ENCODE data around the gene GDF10. TPM values are rescaled to one million over a fixed set of nuclear protein-coding genes. Genes with fewer than 3 reads are reported as not detected.

The GDF10 gene
- total RNA-seq: not detected in 2 replicates

GRCh38 chr10:47299611-47300428 lies at the start of gene GDF10:
Gene GDF10, plus strand, starts transcription at chr10:47300197. Its CDS starts 455 bp downstream, at chr10:47300652.
- TF ChIP-seq, protein P1, sequence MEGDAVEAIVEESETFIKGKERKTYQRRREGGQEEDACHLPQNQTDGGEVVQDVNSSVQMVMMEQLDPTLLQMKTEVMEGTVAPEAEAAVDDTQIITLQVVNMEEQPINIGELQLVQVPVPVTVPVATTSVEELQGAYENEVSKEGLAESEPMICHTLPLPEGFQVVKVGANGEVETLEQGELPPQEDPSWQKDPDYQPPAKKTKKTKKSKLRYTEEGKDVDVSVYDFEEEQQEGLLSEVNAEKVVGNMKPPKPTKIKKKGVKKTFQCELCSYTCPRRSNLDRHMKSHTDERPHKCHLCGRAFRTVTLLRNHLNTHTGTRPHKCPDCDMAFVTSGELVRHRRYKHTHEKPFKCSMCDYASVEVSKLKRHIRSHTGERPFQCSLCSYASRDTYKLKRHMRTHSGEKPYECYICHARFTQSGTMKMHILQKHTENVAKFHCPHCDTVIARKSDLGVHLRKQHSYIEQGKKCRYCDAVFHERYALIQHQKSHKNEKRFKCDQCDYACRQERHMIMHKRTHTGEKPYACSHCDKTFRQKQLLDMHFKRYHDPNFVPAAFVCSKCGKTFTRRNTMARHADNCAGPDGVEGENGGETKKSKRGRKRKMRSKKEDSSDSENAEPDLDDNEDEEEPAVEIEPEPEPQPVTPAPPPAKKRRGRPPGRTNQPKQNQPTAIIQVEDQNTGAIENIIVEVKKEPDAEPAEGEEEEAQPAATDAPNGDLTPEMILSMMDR (IDR thresholded peaks at IDR 0.05; ENCODE audit: insufficient read depth, low read length, severe bottlenecking): no peak
- H3K4me3 ChIP-seq (ENCODE audit: low read depth, low read length): no peak within 1 kb of the TSS
- peaks cover 29% of the 10 kb centered on the region for H3K27me3 ChIP-seq (ENCODE audit: control insufficient read depth, insufficient read depth, low read length)
- DNase-seq (ENCODE audit: low read depth) (no peak), FAIRE-seq (no peak)
- H3K36me3 ChIP-seq (ENCODE audit: control insufficient read depth, insufficient read depth, low read length): no peaks in the 10 kb centered on the region

DNA sequence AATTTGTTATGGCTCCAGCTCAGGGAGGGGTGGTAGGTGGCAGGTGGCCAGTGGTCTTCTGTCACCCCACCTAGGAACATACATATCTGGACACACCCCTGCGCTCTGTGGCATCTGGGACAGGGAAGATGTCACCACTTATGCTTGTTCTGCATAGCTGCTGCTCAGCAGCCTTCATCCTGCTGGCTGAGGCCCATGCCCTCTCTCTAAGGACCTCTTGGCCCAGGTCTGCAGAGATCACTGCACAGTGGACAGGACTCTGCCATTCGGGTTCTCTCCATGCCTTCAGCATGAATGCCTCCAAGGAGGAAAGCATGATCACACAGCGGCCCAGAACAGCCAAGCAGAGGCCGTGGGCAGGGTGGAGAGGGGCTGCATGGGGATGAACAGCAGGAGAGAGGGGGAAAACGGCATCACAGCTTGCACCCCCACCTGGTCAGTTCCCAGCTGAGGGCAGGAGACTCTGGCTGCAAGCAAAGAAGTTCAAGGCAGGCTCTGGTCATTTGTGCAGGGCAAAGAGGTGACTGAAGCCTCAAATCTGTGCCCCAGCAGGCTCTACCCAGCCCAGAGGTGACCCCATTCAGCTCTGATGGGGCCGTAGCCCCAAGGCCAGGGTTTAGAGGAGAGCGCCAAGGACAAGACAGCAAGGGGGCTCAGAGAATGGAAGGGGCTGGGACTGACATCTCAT lies 47.8 kb upstream of the GDF10 start:
- Histone ChIP-seq H3K4me3 (ENCODE audit: low read depth, low read length) (no peak overlapping the region), H3K36me3 (ENCODE audit: control insufficient read depth, insufficient read depth, low read length) (no peaks in the 10 kb centered on the region), H3K27me3 (ENCODE audit: control insufficient read depth, insufficient read depth, low read length) (peaks cover 5% of the 10 kb centered on the region)
- no peak for FAIRE-seq
- TF ChIP-seq, protein P1 (IDR thresholded peaks at IDR 0.05; ENCODE audit: insufficient read depth, low read length, severe bottlenecking): no peak
- DNase-seq (ENCODE audit: low read depth): no peak

DNA sequence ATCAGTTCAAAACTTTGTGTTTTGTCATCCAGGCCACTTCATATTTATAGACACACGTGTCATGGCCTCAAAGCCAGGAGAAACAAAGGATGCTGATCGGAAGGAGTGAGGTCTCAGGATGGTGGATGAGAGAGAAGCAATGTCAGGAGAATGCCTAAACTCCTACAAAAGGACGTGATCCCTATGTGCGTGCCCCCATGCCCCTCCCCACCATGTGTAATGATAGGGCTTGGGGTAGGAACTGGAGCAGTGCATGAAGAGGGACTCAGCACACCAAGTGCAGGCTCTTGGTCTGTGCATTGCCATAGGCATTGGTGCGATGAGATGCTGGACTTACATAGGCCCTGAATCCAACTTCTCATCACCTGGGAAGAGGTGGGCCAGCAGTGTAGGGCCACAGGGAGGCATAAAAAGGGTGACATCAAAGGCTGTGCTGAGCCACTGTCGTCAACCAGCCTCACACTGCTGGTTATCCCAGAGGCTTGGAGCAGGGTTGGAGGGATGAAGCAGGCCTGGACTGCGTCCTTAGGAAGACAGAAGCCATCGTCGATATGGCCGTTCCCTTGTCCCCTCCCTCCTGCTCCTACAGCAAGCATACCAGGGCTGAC lies 46.9 kb upstream of the GDF10 start:
- no peak for DNase-seq (ENCODE audit: low read depth)
- no peak overlapping the region for H3K4me3 ChIP-seq (ENCODE audit: low read depth, low read length)
- H3K36me3 ChIP-seq (ENCODE audit: control insufficient read depth, insufficient read depth, low read length): no peaks in the 10 kb centered on the region
- FAIRE-seq: no peak
- peaks cover 5% of the 10 kb centered on the region for H3K27me3 ChIP-seq (ENCODE audit: control insufficient read depth, insufficient read depth, low read length)
- TF ChIP-seq, protein P1 (IDR thresholded peaks at IDR 0.05; ENCODE audit: insufficient read depth, low read length, severe bottlenecking): no peak

DNA sequence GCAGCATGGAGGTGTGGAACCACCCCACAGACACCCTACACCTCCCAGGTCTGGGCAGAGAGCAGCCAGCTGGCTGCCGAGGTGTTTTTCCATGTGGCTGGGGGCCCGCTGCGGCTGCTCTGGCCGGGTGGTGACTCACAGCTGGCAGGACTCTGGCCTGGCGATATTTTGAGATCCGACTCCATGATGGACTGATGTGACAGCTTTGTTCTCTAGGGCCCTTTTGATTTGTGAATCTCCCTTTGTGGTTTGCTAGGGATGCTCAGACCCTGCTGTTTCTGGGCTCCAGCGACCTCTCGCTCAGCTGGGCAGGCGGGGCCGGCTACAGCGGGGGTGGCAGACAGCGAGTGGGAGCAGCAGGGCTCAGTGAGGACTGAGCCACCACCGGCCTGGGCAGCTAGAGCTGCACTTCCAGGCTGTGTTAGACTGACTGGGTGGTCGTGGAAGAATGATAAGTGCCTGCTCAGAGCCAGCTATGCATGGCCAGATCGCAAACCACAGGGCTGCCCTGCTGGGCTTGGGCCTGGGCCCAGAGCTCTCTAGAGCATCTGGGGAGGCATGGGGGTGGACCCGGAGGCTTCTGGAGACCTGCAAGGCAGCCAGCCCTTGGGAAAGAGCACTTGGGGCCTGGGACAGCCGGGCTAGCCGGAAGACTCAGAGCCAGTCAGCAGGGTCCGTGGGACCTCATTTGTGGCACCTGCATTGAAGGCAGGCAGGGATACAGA lies 46.2 kb upstream of the GDF10 start:
- no peak overlapping the region for H3K4me3 ChIP-seq (ENCODE audit: low read depth, low read length)
- H3K36me3 ChIP-seq (ENCODE audit: control insufficient read depth, insufficient read depth, low read length): no peaks in the 10 kb centered on the region
- TF ChIP-seq, protein P1 (IDR thresholded peaks at IDR 0.05; ENCODE audit: insufficient read depth, low read length, severe bottlenecking): no peak
- FAIRE-seq (no peak), DNase-seq (ENCODE audit: low read depth) (no peak)
- H3K27me3 ChIP-seq (ENCODE audit: control insufficient read depth, insufficient read depth, low read length): peaks cover 5% of the 10 kb centered on the region

- DNase-seq (ENCODE audit: low read depth): no peak
Measured at GRCh38 chr10:47254611-47255010, 45.4 kb upstream of the GDF10 start.

More at GRCh38 chr10:47254611-47255010, 45.4 kb upstream of the GDF10 start:
- no peak for FAIRE-seq
- Histone ChIP-seq H3K27me3 (ENCODE audit: control insufficient read depth, insufficient read depth, low read length) (peaks cover 2% of the 10 kb centered on the region), H3K36me3 (ENCODE audit: control insufficient read depth, insufficient read depth, low read length) (no peaks in the 10 kb centered on the region), H3K4me3 (ENCODE audit: low read depth, low read length) (no peak overlapping the region)
- TF ChIP-seq, protein P1 (IDR thresholded peaks at IDR 0.05; ENCODE audit: insufficient read depth, low read length, severe bottlenecking): no peak
